VCaP (cell line): ENCODE results near the gene ADSS2.
"Not testable (repeated sequence)": the region's sequence is repeated elsewhere in the genome, so short reads cannot be mapped to it uniquely, and the experiment has no call there.

Source experiments
- H3K27ac ChIP-seq: fragments of 450-650 bp; 2 replicates; pipeline ENCODE4 v1.5.1; 2017
- TF ChIP-seq, protein P1 (sequence below): fragments of 450-650 bp; conservative IDR thresholded peaks from 2 replicates; pipeline ENCODE4 v1.5.1; 2017; ENCODE audit warnings: mild to moderate bottlenecking, moderate library complexity

The ADSS2 gene

DNA sequence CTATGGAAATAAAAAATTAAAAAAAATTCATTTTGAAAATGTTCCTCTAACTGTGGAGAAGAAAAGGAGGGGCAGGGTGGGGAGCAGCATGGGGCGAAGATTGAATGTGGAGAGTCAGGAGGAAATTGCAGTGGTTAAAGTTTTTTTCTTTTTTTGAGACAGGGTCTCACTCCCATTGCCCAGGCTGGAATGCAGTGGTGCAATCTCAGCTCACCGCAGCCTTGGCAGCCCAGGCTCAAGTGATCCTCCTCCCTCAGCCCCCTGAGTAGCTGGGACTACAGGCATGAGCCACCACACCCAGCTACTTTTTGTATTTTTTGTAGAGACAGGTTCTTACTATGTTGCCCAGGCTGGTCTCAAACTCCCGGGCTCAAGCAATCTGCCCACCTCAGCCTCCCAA, 67.6 kb downstream of the ADSS2 start:
- TF ChIP-seq, protein P1, sequence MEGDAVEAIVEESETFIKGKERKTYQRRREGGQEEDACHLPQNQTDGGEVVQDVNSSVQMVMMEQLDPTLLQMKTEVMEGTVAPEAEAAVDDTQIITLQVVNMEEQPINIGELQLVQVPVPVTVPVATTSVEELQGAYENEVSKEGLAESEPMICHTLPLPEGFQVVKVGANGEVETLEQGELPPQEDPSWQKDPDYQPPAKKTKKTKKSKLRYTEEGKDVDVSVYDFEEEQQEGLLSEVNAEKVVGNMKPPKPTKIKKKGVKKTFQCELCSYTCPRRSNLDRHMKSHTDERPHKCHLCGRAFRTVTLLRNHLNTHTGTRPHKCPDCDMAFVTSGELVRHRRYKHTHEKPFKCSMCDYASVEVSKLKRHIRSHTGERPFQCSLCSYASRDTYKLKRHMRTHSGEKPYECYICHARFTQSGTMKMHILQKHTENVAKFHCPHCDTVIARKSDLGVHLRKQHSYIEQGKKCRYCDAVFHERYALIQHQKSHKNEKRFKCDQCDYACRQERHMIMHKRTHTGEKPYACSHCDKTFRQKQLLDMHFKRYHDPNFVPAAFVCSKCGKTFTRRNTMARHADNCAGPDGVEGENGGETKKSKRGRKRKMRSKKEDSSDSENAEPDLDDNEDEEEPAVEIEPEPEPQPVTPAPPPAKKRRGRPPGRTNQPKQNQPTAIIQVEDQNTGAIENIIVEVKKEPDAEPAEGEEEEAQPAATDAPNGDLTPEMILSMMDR: no peak
- H3K27ac ChIP-seq: no peak overlapping the region

DNA sequence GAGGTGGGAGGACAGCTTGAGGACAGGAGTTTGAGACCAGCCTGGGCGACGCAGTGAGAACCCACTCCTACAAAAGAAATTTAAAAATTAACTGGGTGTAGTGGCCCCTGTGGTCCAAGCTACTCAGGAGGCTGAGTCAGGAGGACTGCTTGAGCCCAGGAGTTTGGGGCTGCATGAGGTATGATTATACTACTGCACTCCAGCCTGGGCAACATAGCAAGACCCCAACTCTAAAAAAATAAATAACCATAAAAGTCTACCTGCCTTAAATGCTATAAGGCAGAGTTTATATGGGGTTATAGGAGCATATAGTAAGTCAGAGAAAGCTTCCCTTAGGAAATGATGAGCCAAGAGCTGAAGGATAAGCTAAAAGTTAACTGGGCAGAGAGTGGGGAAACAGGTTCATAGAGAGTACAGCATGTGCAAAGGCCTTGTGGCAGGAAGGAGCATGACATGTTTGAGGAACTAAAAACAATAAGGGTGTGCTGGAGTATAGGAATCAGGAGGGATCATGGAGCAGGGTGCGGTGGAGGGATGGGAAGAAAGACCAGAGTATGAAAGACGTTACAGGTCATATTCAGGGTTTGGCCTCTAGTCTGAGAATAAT, 68.3 kb downstream of the ADSS2 start:
- TF ChIP-seq, protein P1: no peak
- no peak overlapping the region for H3K27ac ChIP-seq

DNA sequence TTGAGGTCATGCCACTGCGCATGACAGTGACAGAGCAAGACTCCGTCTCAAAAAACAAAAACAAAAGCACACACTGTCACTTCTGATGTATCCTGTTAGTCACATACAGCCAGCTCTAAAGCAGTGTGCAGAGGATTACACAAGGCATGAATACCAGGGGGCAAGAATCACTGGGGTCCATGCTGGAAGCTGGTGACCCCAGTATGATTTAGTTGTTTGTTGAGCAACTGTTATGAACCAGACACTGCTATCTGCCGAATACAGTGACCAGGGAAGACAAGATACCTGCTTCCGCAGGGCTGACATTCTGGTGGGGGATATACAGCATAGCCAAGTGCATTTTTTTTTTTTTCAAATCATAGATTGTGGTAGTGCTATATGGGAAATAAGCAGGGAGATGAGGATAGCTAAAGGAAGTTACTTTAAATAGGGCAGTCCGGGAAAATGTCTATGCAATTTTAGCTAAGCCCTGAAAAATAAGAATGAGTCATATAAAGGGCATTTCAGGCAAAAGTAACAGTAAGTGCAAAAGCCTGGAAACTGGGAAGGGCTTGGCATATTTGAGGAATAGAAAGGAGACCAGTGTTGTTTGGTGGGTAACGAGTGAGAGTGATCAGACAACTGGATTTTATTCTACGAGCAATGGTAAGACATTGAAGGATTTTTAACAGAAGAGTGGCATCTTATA, 69.7 kb downstream of the ADSS2 start:
- H3K27ac ChIP-seq: no peak overlapping the region
- TF ChIP-seq, protein P1: no peak

DNA sequence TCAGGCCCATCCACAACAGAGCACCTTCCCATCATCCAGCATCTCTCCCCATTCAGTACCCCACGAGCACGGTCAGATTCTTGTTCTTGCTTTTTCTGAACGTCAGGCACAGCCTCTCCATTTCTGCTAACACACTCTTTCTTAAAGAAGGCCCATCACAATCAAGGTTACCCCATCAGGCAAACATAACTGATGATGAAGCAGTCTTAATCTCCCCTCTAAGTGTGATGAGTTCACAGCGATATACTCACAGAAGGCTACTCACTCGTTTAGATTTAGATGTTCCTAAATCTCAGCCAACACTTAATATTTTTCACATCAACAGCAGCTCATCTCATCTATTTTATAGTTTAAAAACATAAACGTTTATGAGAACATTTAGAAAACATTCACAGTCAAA, 75.6 kb downstream of the ADSS2 start:
- TF ChIP-seq, protein P1: no peak
- no peak overlapping the region for H3K27ac ChIP-seq

DNA sequence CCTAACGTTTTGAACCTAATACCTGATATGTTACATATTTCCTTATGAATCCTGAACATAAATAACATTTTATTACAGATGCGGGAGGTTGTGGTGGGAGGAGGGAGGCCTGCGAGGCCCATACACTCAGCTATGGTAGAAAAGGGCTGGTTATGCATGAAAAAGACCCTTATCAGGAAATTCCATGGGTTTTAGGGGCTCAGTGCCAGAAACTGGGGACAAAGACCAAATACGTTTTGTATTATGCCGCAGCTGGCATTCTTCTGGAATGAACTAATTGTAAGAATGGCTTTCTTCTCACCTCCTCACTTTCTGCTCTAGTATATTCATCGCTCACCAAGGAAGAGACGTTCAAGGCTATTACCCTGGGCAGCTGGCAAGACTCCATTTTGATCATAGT, 76.7 kb downstream of the ADSS2 start:
- TF ChIP-seq, protein P1: no peak
- no peak overlapping the region for H3K27ac ChIP-seq

DNA sequence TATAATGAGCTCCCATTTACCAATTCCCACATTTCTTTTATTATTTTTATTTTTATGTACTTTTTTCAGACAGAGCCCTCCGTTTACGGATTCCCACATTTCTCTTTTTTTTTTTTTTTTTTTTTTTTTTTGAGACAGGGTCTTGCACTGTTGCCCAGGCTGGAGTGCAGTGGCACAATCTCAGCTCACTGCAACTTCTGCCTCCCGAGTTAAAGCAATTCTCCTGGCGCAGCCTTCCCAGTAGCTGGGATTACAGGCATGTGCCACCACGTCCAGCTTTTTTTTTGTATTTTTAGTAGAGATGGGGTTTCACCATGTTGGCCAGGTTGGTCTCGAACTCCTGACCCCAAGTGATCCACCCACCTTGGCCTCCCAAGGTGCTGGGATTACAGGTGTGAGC, 77.2 kb downstream of the ADSS2 start:
- H3K27ac ChIP-seq: not testable (repeated sequence)

DNA sequence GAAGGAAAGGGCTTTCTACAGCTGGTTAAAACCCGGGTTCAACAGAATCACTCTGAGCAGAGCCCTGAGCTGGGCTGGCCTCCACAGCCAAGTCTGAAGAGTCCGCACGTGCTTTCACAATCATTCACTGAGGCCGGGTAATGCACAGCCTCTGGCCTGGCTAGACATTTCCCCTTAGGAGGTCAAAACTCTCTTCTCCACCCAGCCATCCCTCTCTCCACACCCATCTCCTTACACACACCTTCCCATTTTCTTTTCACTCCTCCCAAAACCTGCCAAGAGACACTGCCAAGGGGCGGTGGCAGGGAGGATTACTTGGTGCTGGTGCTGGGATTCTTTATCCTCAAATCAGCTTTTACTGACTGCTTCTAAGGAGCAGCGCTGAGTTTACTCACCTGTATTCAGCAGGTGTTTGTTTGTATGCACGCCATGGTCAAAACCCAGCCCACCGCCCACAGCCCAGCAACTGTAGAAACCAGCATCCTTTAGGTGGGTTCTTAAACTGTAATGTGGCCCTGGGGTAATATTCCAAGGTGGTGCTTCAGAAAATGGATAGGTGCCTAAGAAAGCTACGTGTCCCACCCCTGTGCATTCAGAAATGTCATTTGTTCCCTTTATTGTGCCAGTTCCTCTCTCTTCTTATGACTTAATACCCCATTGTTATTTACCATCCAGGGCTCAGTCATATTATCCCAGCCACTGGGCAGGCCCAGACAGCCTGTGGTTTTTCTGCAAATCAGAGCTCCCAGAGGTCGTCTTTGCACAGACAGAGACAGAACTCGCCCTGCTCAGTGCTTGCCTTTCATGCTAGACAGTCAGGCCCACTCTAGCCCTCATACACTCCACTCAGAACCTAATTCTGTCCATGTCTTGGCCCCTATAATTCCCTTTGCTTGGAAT, 80.2 kb downstream of the ADSS2 start:
- H3K27ac ChIP-seq: no peak overlapping the region
- TF ChIP-seq, protein P1: no peak
